Measurements from ENCODE around the gene ITPR2. TPM values are rescaled to one million over a fixed set of nuclear protein-coding genes. Genes with fewer than 3 reads are reported as not detected.
A peak's percentile ranks its signal among the peaks of the same experiment; 100 is the strongest.
"Not testable (repeated sequence)": the region's sequence is repeated elsewhere in the genome, so short reads cannot be mapped to it uniquely, and the experiment has no call there.

Gene ITPR2
- total and polyA plus RNA-seq, 4 donors, result 4.1 to 47.0 (median 26.5) TPM

- no peak overlapping the region for H3K27ac ChIP-seq (ENCODE audit: low read depth in 1 of 2, low read length in 1 of 2)
- DNase-seq (peak in 1 of 3 donors; percentile 9), ATAC-seq (ENCODE audit: insufficient read depth, low FRiP score) (no peak)
- H3K9ac ChIP-seq (ENCODE audit: insufficient read depth in 1 of 2, low read length in 2 of 2), result no peak overlapping the region
- no peak for TF ChIP-seq CTCF (IDR thresholded peaks at IDR 0.05; ENCODE audit: control extremely low read depth, extremely low read depth)
- H3K9me3 ChIP-seq (ENCODE audit: control insufficient read depth in 4 of 4, insufficient read depth in 3 of 4, low read length in 3 of 4), result no peaks in the 10 kb centered on the region
- no peak overlapping the region for H3K4me3 ChIP-seq
- no peaks in the 10 kb centered on the region for H3K27me3 ChIP-seq (ENCODE audit: control insufficient read depth in 3 of 3, insufficient read depth in 3 of 3, low read length in 2 of 3)
- H3K36me3 ChIP-seq (ENCODE audit: control insufficient read depth in 4 of 4, insufficient read depth in 4 of 4, low read length in 4 of 4), result no peaks in the 10 kb centered on the region
- WGBS, 2 donors, result 77 to 79% methylated on average over 7 of the region's 7 CpGs
- H3K4me1 ChIP-seq (ENCODE audit: control insufficient read depth in 5 of 5, insufficient read depth in 5 of 5, low read length in 5 of 5), result peaks cover 0 to 11% (median 0%) of the 10 kb centered on the region in 5 donors
Observed at GRCh38 chr12:26730481-26731350, 102.3 kb downstream of the ITPR2 start.

- 82 to 85% methylated on average over 1 of the region's 1 CpG for WGBS, 2 donors
- H3K9ac ChIP-seq (ENCODE audit: insufficient read depth in 1 of 2, low read length in 2 of 2); H3K27me3 ChIP-seq (ENCODE audit: control insufficient read depth in 3 of 3, insufficient read depth in 3 of 3, low read length in 2 of 3); H3K27ac ChIP-seq (ENCODE audit: low read depth in 1 of 2, low read length in 1 of 2); DNase-seq; H3K4me3 ChIP-seq; H3K9me3 ChIP-seq (ENCODE audit: control insufficient read depth in 4 of 4, insufficient read depth in 3 of 4, low read length in 3 of 4); H3K36me3 ChIP-seq (ENCODE audit: control insufficient read depth in 4 of 4, insufficient read depth in 4 of 4, low read length in 4 of 4); ATAC-seq (ENCODE audit: insufficient read depth, low FRiP score): not testable (repeated sequence)
- peaks cover 0 to 13% (median 6%) of the 10 kb centered on the region in 5 donors for H3K4me1 ChIP-seq (ENCODE audit: control insufficient read depth in 5 of 5, insufficient read depth in 5 of 5, low read length in 5 of 5)
Observed at GRCh38 chr12:26729137-26729671, 103.8 kb downstream of the ITPR2 start.

- Histone ChIP-seq H3K9me3 (ENCODE audit: control insufficient read depth in 4 of 4, insufficient read depth in 3 of 4, low read length in 3 of 4) (no peaks in the 10 kb centered on the region), H3K9ac (ENCODE audit: insufficient read depth in 1 of 2, low read length in 2 of 2) (no peak overlapping the region), H3K4me1 (ENCODE audit: control insufficient read depth in 5 of 5, insufficient read depth in 5 of 5, low read length in 5 of 5) (peaks cover 0 to 16% (median 8%) of the 10 kb centered on the region in 5 donors), H3K36me3 (ENCODE audit: control insufficient read depth in 4 of 4, insufficient read depth in 4 of 4, low read length in 4 of 4) (no peaks in the 10 kb centered on the region), H3K27ac (ENCODE audit: low read depth in 1 of 2, low read length in 1 of 2) (no peak overlapping the region), H3K27me3 (ENCODE audit: control insufficient read depth in 3 of 3, insufficient read depth in 3 of 3, low read length in 2 of 3) (no peaks in the 10 kb centered on the region), H3K4me3 (no peak overlapping the region)
- no peak for TF ChIP-seq CTCF (IDR thresholded peaks at IDR 0.05; ENCODE audit: control extremely low read depth, extremely low read depth)
- no peak for DNase-seq
- ATAC-seq (ENCODE audit: insufficient read depth, low FRiP score), result no peak
- 77 to 91% methylated on average over 5 of the region's 5 CpGs for WGBS, 2 donors
Observed at GRCh38 chr12:26728205-26729050, 104.6 kb downstream of the ITPR2 start.
